ENCODE results near the gene STARD13.

DNA sequence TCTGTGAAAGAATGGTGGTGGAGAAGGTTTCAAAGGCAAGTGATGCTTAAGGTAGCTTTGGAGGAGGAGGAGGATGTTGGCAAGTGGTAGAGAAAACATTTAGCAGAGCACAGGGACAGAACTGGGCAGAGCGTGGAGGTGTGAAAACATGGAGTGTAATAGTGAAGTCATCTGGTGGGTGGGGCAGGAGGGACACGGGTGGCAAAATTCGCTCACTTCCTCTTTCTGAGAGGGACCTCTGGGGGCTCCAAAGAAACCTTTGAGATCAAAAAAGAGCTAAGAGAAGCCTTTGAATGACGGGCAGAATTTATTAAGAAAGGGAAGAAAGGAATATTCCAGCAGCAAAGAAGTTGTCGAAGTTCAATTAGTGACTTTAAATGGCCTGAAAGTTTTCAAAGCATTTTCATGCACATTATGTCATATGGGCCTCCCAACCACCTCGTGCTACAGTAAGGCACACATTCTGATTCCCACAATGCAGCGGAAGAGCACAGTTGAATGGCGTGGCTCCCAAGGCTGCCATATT, 82.8 kb downstream of the STARD13 start:
- TF ChIP-seq EZH2phosphoT487 (IDR thresholded peaks at IDR 0.05; ENCODE audit: borderline replicate concordance, low read length) (no peak), EZH2 (IDR thresholded peaks at IDR 0.05; ENCODE audit: low read length, unreplicated experiment) (no peak)
- TF ChIP-seq, protein P1, sequence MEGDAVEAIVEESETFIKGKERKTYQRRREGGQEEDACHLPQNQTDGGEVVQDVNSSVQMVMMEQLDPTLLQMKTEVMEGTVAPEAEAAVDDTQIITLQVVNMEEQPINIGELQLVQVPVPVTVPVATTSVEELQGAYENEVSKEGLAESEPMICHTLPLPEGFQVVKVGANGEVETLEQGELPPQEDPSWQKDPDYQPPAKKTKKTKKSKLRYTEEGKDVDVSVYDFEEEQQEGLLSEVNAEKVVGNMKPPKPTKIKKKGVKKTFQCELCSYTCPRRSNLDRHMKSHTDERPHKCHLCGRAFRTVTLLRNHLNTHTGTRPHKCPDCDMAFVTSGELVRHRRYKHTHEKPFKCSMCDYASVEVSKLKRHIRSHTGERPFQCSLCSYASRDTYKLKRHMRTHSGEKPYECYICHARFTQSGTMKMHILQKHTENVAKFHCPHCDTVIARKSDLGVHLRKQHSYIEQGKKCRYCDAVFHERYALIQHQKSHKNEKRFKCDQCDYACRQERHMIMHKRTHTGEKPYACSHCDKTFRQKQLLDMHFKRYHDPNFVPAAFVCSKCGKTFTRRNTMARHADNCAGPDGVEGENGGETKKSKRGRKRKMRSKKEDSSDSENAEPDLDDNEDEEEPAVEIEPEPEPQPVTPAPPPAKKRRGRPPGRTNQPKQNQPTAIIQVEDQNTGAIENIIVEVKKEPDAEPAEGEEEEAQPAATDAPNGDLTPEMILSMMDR (conservative IDR thresholded peaks at IDR 0.05; ENCODE audit: low read depth, low read length), result no peak
